DOHH2 (cell line): ENCODE data around the gene RUNDC3A.

Experiments
- CTCF ChIP-seq: fragments of 200-600 bp; sonication (generic); IDR thresholded peaks from one replicate; pipeline ENCODE4 v1.5.1; 2014; ENCODE audit warnings: antibody characterized with exemption, mild to moderate bottlenecking, low read depth, low read length; ENCODE audit not compliant: poor library complexity, severe bottlenecking
- EZH2phosphoT487 ChIP-seq: fragments of 200-600 bp; sonication (generic); IDR thresholded peaks from 2 replicates; pipeline ENCODE4 v1.6.1; 2017; ENCODE audit warnings: borderline replicate concordance, mild to moderate bottlenecking, antibody characterized with exemption, low read length, moderate library complexity, mixed read lengths

GRCh38 chr17:44287651-44288050 lies 20.8 kb upstream of the RUNDC3A start:
- TF ChIP-seq EZH2phosphoT487 (no peak), CTCF (no peak)
